Measurements from ENCODE around the gene NAP1L4.

DNA sequence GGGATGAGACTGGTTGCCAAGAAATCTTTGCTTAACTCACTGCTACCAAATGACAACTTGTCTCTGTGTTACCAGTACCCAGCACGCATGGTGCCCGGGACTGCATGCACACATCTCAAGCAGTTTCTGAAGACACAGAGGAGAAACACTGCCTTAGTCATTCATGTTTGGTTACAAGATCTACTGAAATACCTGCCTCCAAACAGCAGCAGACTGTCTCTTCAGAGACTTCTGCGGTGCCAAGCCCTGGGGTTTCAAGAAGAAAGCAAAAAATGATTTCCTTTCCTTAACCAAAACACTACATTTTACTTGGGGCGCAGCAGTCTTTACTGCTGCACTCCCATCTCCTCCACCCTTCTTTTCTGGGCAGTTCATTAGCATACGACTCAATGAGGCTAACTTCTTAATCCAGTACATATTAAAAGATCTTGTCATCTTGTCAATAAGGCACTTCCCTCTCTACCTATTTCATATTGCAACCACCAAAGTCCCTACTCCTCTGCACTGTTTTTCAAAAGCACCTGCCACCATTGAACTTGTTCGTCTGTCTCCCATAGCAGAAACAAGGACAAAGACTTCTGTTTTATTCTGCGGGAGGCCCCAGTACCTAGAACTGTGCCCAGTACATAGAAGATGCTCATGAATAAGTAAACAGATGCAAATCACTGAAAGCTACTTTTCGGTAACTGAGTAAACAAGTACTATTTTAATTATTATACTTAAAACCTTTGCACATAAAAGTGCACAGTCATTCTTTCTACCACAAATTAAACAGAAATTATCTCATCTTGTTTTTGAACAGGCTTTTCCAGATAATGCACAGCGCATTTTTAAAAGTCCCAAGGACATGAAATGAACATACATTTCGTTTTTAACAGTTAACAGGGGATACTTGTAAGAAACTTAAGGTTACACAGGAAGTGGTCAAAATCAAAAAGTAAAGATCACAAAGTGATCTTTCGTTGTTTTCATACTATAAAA lies 4.0 kb downstream of the NAP1L4 start:
- TF ChIP-seq, protein P1, sequence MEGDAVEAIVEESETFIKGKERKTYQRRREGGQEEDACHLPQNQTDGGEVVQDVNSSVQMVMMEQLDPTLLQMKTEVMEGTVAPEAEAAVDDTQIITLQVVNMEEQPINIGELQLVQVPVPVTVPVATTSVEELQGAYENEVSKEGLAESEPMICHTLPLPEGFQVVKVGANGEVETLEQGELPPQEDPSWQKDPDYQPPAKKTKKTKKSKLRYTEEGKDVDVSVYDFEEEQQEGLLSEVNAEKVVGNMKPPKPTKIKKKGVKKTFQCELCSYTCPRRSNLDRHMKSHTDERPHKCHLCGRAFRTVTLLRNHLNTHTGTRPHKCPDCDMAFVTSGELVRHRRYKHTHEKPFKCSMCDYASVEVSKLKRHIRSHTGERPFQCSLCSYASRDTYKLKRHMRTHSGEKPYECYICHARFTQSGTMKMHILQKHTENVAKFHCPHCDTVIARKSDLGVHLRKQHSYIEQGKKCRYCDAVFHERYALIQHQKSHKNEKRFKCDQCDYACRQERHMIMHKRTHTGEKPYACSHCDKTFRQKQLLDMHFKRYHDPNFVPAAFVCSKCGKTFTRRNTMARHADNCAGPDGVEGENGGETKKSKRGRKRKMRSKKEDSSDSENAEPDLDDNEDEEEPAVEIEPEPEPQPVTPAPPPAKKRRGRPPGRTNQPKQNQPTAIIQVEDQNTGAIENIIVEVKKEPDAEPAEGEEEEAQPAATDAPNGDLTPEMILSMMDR (IDR thresholded peaks at IDR 0.05), result no peak
- no peak for TF ChIP-seq POLR2A (IDR thresholded peaks at IDR 0.05)
